Suprapubic skin (tissue), 4 donors: ENCODE measurements around the gene ZNF329. TPM values are rescaled to one million over a fixed set of nuclear protein-coding genes. Genes with fewer than 3 reads are reported as not detected.

ENCODE experiments used
- DNase-seq, 2 donors: peaks; one replicate each; pipeline ENCODE4 v3.0.0-alpha.2; 2019; ENCODE audit warnings: low spot score in 2 of 2
- H3K27ac ChIP-seq: fragments of 200-600 bp; sonication (generic); one replicate; pipeline ENCODE4 v1.5.1; 2019
- H3K27me3 ChIP-seq: fragments of 200-600 bp; sonication (generic); one replicate; pipeline ENCODE4 v1.5.1; 2019
- H3K36me3 ChIP-seq: fragments of 200-600 bp; sonication (generic); one replicate; pipeline ENCODE4 v1.5.1; 2019
- H3K4me1 ChIP-seq: fragments of 200-600 bp; sonication (generic); one replicate; pipeline ENCODE4 v1.5.1; 2019
- H3K4me3 ChIP-seq: fragments of 200-600 bp; sonication (generic); one replicate; pipeline ENCODE4 v1.5.1; 2019; ENCODE audit warnings: mild to moderate bottlenecking
- H3K9me3 ChIP-seq: fragments of 200-600 bp; sonication (generic); one replicate; pipeline ENCODE4 v1.5.1; 2019
- CTCF ChIP-seq, 2 donors: fragments of 200-600 bp in 1 of 2; fragments of 450-650 bp in 1 of 2; sonication (generic) in 1 of 2; IDR thresholded peaks; one replicate each; pipeline ENCODE4 v1.5.1; 2016 to 2019; ENCODE audit warnings: antibody characterized with exemption in 2 of 2, mild to moderate bottlenecking in 1 of 2, moderate library complexity in 1 of 2
- EP300 ChIP-seq: sonication (generic); formaldehyde crosslinking; IDR thresholded peaks from one replicate; pipeline ENCODE4 v1.6.1; 2017; ENCODE audit warnings: antibody characterized with exemption
- POLR2A ChIP-seq, 2 donors: fragments of 450-650 bp; IDR thresholded peaks; one replicate each; pipeline ENCODE4 v1.6.1; 2017; ENCODE audit warnings: antibody characterized with exemption in 2 of 2, mild to moderate bottlenecking in 2 of 2, moderate library complexity in 2 of 2
- POLR2AphosphoS5 ChIP-seq, 3 donors: sonication (generic); formaldehyde crosslinking; IDR thresholded peaks; one replicate each; pipeline ENCODE4 v1.6.1; 2017; ENCODE audit warnings: antibody characterized with exemption in 3 of 3
- WGBS: methylation state at CpG from one replicate; pipeline ENCODE4 v1.1.5; 2018; 5-methylcytosine and 5-hydroxymethylcytosine counted together
- total RNA-seq, 4 donors: library from RNA; depleted of rRNA; stranded (reverse); fragments of >200 nt; gene quantifications; one replicate each; pipeline ENCODE4 v1.1.0, GENCODE V29; 2016

ZNF329 gene
- total RNA-seq, 4 donors from 2014 or later: 6.5 to 11.6 (median 9.9) TPM

- no peak for DNase-seq
- peak overlapping the region; percentile 99 for H3K27ac ChIP-seq
- H3K36me3 ChIP-seq: peaks cover 39% of the 10 kb centered on the region
- H3K4me1 ChIP-seq: peaks cover 17% of the 10 kb centered on the region
- no peaks in the 10 kb centered on the region for H3K27me3 ChIP-seq
- WGBS: 6% methylated on average over 17 of the region's 17 CpGs
- H3K4me3 ChIP-seq: peak overlapping the region; percentile 89
- peaks cover 57% of the 10 kb centered on the region for H3K9me3 ChIP-seq
- TF ChIP-seq EP300 (no peak), POLR2AphosphoS5 (IDR thresholded peaks at IDR 0.05) (no peak), CTCF (IDR thresholded peaks at IDR 0.05) (no peak), POLR2A (IDR thresholded peaks at IDR 0.05) (no peak)
These were observed 32.0 kb upstream of the ZNF329 start for GRCh38 chr19:58182577-58182988.

- peak in 1 of 2 donors; percentile 64 for DNase-seq
- Histone ChIP-seq H3K4me1 (peaks cover 17% of the 10 kb centered on the region), H3K36me3 (peaks cover 35% of the 10 kb centered on the region), H3K27me3 (no peaks in the 10 kb centered on the region), H3K4me3 (peak overlapping the region; percentile 89), H3K9me3 (peaks cover 56% of the 10 kb centered on the region), H3K27ac (peak overlapping the region; percentile 99)
- WGBS: 38% methylated on average over 4 of the region's 4 CpGs
- no peak for TF ChIP-seq EP300
- peak; percentile 26 to 50 for TF ChIP-seq CTCF (IDR thresholded peaks at IDR 0.05)
- TF ChIP-seq POLR2AphosphoS5 (IDR thresholded peaks at IDR 0.05): peak in 1 of 3 donors; percentile 7
- no peak for TF ChIP-seq POLR2A (IDR thresholded peaks at IDR 0.05)
These were observed 31.4 kb upstream of the ZNF329 start for GRCh38 chr19:58181902-58182576.

GRCh38 chr19:58170860-58171259, 20.3 kb upstream of the ZNF329 start:
- TF ChIP-seq CTCF (IDR thresholded peaks at IDR 0.05) (no peak), POLR2A (IDR thresholded peaks at IDR 0.05) (no peak), POLR2AphosphoS5 (IDR thresholded peaks at IDR 0.05) (no peak), EP300 (no peak)

GRCh38 chr19:58166708-58167280, 16.2 kb upstream of the ZNF329 start:
- no peak for TF ChIP-seq POLR2A (IDR thresholded peaks at IDR 0.05)
- TF ChIP-seq CTCF (IDR thresholded peaks at IDR 0.05): no peak
- no peak for TF ChIP-seq POLR2AphosphoS5 (IDR thresholded peaks at IDR 0.05)
- no peak for TF ChIP-seq EP300
- H3K4me3 ChIP-seq: no peak overlapping the region
- H3K9me3 ChIP-seq: peaks cover 67% of the 10 kb centered on the region
- 73% methylated on average over 4 of the region's 4 CpGs for WGBS
- no peaks in the 10 kb centered on the region for H3K4me1 ChIP-seq
- H3K27ac ChIP-seq: no peak overlapping the region
- DNase-seq: no peak
- H3K27me3 ChIP-seq: no peaks in the 10 kb centered on the region
- H3K36me3 ChIP-seq: no peaks in the 10 kb centered on the region

More at GRCh38 chr19:58170860-58171259, 20.3 kb upstream of the ZNF329 start:
- no peak for DNase-seq
- Histone ChIP-seq H3K36me3 (no peaks in the 10 kb centered on the region), H3K27me3 (no peaks in the 10 kb centered on the region), H3K4me1 (no peaks in the 10 kb centered on the region), H3K4me3 (no peak overlapping the region), H3K27ac (no peak overlapping the region), H3K9me3 (peaks cover 72% of the 10 kb centered on the region)
- WGBS: 54% methylated on average over 1 of the region's 1 CpG

GRCh38 chr19:58166268-58166667, 15.7 kb upstream of the ZNF329 start:
- 91% methylated on average over 1 of the region's 1 CpG for WGBS
- peaks cover 64% of the 10 kb centered on the region for H3K9me3 ChIP-seq

More at GRCh38 chr19:58166268-58166667, 15.7 kb upstream of the ZNF329 start:
- H3K27ac ChIP-seq: no peak overlapping the region
- no peak for DNase-seq
- H3K36me3 ChIP-seq: no peaks in the 10 kb centered on the region
- H3K27me3 ChIP-seq: no peaks in the 10 kb centered on the region
- H3K4me3 ChIP-seq: no peak overlapping the region
- no peaks in the 10 kb centered on the region for H3K4me1 ChIP-seq
- TF ChIP-seq POLR2AphosphoS5 (IDR thresholded peaks at IDR 0.05) (no peak), POLR2A (IDR thresholded peaks at IDR 0.05) (no peak), EP300 (no peak), CTCF (IDR thresholded peaks at IDR 0.05) (no peak)
